Inferior parietal cortex (tissue), 1 donor: Measurements from ENCODE around the gene CITED1.

ENCODE experiments used
- DNase-seq: peaks from one replicate; pipeline ENCODE4 v3.0.0-alpha.2; 2016; ENCODE audit errors: extremely low spot score

The CITED1 gene

DNA sequence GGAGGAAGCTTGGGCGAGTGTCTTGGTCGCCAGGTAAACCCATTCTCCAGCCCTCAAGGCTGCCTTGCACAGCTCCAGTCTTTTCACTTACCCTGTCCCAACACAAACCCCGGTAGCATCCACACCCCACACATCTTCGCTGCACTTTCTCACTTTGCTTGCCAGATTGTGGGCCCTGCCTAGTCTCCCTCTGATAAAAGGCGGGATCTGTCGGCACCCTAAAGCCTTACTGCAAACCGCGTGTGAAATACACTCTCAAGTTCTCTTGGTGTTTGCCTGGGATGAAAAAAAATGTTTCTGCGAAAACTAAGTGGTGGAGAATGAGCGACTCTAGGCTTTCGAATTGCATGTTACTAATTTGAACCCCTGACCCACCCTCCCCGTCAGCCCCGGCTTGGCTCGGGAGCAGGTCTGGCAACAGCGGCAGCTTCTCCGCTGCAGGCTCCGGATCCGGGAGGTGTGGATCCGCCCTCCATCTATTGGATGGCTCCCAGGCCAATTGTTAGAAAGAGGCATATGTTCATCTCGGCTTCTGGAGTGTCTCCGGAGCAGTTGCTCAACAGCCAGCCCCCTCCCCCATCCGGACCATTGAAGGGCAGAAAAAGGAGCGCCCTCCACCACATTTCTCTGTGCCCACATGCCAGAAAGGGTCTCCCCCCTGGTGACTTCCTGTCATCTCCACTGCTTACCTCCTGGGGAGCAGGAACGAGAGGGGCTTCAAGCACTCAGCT, 3.0 kb upstream of the CITED1 start:
- peak; percentile 45 for DNase-seq

DNA sequence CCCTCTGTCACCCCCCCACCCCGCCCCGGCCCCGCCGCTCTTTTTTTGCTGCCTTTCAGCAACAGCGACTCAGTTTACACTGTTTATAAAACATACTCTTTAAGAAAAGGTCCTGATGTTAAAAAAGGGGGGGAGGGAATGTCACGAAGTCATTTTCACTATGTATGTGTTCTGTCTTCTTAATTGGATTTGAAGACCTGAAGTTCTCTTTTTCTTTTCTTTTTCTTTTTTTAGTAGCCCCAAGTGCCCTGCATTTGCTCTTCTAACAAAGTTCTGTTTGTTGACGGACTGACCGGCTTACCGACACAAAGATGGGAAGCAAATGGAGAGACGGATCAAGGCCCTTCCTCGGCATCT, 2.5 kb upstream of the CITED1 start:
- DNase-seq = no peak

DNA sequence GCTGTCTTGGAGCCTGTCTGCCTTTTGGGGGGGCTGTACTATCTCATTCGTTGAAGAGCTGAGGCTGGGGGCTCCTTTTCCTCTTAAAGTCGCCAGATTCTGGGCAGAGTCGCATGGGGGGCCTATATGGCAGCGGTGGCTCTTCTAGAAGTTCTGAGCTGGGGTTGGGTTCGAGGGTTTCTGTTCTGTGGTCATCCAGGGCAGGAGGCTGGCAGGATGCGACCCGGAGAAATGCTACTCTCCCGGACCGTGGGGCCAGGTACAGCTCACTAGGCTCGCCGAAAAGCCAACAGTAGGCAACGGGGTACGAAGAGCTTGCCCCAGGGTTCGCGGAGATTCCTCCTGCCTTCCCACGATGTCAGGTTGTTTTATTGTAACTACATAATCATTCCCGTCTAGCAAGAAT, 1.9 kb upstream of the CITED1 start:
- DNase-seq = no peak

DNA sequence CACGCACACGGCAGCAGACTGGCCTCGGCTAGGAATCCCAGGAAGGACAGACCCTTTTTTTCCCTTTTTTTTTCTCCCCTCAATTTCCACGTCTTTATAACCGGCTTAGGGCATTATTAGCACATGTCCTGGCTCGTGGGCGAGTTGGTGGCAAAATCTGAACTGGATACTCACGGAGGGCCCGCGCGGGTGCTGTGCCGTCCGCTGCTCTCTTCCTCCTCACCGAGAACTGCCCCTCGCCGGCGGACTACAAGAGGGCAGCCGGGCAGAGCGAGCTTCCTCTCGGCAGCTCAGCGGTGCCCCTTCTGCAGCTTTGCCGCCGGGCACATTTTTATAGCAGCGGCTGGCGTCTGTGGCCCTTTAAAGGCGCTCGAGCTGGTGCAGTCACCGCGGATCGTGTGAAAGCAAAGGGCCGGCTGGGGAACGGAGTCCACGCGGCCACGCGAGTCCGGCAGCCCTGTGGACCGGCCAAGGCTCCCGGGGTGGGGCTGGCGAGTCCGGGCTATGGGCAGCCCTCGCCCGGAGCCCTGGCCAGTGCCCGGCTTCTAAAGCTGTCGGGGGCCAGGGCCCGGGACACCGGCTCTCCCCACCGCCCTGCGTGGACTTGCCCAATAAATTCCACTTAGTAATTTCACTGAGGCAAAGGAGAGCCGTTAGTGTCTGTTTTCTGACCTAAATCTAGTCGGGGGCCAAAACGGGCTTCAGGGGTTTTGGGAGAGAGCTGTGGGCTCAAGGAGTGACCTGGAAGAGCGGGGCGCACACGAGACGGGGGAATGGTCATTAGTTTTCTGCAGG, 1.3 kb upstream of the CITED1 start:
- DNase-seq = peak; percentile 49

DNA sequence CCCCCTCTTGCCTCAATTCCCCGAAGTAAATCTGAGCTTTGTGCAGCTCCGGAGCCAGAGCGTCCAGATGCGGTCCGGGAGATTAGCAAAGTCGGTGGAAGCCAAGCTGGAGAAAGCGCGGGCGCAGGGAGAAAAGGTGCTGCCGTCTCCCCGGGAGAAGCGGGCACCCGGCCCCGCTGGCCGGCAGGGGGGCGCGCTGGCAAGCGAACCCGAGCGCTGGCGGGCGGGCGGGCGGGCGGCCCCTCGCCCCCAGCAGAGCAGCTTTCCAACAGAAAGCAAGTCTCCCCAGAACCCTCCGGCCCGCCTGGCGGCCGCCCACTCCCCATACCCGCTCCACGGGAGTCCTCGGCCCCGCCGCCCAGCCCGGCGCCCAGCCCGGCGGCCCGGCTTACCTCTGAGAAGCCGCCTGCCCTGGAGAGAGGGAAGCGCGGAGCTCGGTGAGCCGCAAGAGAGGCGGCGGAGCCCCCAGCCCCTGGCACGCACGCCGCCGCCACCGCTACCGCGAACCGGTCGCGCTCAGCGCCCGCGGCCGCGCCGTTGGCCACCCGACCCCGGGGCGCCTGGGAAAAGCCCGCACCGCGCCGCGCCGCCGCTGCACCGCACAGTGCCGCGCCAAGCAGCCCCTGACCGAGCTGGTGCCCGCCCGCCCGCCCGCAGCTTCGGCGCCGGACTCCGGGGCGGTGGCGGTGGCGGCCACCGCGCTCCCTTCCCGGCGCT, 529 bp upstream of the CITED1 start:
- DNase-seq = no peak

DNA sequence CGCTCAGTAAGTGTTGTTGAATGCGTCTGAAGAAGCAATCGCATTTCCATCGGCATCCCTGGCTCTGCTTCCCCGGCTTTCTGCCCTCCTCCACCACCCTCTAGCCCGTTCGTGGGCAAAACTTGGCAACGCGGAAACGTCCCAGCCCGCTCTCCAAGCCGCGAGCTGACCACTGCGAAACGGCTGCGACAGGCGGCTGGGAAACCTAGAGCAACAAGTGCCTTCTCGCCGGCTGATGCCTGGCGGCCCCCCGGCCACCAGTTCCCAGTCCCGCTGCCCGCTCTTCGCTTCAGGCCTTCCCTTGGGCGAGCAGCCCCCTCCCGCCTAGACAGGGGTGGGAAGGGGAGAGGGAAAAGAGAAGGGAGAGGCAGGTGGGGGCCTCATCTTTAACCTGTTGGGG, 837 bp downstream of the CITED1 start:
- DNase-seq = no peak

DNA sequence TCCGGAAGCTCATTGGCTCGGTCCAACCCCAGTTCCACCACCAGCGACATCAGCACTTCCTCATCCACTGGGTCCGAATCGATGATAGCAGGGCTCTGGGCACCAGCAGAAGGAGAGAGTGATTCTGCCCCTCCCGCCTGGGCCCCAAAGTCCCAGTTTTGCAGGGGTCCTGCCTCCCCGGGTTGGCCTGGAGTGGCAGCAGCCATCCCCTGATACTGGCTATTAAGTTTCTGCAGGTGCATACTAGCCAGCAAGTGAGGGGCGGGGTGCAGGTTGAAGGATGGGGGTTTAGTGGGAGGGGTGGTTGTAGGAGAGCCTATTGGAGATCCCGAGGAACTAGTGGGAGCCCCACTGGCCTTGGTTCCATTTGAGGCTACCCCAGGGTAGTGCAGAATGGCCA, 3.9 kb downstream of the CITED1 start:
- DNase-seq = no peak

DNA sequence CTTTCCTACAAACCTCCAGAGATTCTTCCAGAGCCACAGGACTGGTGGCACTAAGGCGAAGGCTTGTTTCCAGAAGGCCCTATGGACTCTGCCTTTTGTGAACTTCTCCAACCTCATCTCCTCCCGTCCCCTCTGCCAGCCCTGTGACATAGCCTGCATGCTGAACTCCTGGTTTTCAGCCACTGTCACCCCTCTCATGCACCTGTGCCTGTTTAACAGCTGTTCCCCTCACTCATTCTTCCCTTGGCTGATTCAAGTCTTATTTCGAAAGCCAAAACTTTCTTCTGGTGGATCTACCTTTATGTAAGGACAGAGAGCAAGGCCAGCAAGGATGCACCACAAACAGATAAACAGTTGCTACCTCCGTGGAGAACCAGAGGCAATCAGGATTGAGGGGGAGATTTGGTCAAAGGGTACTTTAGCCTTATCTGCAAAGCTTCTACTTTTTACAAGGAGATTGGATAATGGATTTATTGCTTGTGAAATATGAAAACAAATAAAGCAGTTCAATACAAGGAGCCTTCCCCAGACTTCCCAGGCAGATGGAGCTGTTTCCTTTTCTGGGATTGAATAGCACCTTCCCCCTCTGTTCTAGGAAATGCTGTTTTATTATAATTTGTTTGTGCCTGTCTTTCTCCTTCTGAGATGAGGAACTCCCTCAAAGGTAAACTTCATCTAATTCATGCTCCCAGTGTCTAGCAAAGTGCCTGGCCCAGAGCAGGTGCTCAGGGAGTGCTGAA, 5.7 kb downstream of the CITED1 start:
- no peak for DNase-seq

DNA sequence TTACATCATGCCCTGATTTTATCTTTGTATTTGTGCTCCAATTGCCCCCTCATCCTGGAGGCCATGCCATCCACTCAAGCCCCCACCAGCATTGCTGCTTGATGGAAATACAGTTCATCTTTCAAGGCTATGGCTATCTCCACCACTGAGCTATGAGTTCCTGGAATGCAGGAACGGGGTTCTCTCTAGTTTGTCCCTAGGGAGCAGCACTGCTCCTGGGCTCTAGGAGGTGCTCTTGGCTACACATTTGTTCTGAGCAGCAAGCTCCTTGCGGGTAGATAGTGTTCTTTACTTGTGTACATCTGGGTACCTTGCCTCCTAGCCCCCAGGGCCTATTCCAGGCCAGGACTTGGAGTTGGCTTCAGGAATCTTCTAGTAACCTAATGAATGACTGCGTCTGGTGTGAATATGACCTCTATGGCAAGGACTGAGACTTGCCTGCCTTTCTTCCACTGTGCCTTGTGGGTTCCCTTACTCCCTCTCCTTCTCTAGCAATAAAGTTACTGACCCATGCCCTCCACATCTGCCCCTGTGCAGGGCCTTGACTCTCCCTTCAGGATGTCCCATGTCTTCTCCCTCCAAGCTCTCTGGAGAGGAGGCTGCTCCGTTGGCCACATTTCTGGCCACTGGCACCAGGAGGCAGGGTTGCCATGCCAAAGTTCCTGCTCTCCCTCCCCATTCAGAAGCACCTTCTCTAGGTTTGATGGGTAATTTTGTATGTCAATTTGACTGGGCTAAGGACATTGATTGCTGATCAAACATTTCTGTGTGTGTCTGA, 7.6 kb downstream of the CITED1 start:
- no peak for DNase-seq

DNA sequence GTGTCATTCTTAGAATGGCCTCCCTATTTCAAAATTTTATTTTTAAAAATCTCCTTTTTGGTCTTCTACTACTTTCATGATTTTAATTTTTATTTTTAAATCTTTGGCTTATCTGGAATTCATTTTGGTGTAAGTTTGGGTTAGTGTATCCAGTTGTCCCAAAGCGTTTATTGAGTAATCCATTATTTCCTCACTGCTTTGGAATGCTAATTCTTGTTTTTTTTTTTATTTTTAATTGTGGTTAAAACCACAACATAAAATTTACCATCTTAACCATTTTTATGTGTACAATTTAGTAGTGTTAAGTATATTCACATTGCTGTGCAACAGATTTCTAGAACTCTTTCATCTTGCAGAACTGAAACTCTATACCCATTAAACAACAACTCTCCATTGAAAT, 8.7 kb downstream of the CITED1 start:
- DNase-seq = no peak

DNA sequence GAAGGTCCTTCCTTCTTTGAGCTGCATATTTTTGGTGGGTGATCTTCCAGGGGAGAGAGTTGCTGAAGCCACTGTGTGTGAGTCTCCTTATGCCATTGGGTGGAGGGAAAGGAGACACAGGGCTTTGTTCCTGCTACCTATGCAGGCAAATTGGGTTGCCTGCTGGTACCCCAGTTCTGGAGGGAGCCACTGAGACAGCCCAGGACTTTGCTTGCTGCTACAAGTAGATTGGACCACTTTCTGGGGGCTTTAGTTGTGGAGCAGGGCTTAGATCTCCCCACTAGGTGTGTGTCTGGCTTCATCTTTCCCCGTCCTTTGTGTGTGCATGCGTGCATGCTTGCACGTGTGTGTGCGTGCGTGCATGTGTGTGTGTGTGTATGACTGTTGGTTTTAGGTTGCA, 10.0 kb downstream of the CITED1 start:
- DNase-seq = no peak

DNA sequence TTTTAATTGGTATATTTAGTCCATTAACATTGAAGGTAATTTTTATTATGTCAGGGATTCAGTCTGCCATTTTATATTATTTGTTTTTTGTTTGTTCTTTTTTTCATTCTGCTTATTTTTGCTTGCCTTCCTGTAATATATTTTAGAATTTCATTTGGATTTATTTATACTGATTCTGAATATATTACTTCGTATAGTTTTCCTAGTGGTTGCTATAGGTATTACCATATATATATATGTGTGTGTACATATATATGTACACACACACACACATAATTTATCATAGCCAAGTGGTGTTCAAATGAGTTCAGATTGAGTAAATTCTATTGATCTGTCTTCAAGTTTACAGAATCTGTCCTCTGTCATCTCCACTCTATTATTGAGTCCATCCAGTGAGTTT, 11.2 kb downstream of the CITED1 start:
- DNase-seq = no peak

DNA sequence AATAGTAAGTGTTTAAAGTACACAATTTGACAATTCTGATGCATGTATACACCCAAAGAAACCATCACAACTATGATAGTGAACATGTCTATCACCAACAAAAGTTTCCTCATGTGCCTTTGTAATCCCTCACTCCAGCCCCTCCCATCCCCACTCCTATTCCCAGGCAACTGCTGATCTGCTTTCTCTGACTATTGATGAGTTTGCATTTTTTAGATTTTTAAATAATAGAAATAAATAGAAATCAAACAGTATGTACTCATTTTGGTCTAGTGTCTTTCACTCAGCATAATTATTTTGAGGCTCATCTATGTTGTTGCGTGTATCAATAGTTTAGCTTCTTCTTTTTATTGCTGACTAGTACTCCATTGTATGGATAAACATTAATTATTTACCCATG, 23.4 kb downstream of the CITED1 start:
- no peak for DNase-seq

DNA sequence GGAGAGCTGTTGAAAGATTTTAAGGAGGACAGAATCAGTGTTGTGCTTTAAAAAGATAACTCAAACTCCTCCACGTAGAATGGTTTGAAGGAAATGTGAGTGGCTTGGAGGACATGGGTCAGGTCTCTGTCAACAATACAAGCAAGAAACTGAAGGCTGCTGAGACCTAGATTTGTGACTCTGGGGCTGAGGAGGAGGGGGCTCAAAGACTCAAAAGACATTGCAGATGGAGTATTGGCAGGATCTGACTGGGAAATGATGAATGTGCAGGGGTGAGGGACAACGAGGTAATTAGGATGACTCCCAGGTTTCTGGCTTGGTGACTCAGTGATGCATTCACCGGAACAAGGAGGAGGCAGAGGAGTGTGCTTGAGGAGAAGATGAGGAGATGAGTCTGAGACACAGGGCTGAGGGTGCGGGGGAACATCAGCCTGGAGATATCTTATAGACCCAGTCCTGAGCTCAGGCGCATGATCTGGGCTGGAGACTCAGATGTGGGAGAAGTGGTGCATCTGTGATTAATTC, 25.3 kb downstream of the CITED1 start:
- DNase-seq = no peak

DNA sequence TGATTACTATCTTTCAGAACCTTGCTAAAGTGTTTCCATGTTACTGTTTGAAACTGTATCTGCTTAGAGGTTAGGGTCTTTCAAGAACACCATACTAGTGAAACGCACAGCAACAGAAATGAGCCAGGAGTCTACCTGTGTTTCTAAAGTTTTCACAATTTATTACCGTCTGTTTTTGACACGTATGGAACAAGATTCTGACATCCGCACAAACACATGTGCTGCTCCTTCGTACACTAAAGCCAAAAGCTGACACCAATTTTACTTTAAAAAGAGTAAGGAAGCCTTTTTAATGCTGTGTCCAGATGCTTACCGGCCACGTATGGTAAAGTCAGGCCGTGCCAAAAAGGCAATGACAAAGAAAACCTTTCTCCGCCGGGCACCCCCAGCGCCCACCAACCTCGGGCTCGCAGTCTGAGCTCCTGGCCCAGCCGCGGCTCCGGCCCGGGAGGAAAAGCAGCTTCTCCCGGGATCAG, 29.2 kb downstream of the CITED1 start:
- DNase-seq = no peak

DNA sequence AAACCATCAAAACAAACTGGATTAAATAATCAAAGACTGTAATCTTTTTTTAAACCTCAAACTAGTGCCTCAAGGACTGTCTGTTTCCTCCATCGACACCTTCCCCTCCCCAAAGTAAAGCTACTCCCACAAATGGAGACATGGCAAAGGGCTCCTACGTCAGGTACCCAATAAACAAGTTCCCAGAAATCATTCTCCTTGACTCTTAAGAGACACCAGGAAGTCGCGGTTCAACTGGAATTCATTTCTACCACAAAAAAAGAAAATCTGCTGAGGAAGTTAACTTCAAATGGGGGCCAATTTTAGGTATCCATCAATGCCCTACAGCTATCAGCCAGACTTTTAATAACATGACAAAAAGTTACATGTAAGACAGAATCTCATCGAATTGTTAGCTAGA, 31.2 kb downstream of the CITED1 start:
- no peak for DNase-seq

DNA sequence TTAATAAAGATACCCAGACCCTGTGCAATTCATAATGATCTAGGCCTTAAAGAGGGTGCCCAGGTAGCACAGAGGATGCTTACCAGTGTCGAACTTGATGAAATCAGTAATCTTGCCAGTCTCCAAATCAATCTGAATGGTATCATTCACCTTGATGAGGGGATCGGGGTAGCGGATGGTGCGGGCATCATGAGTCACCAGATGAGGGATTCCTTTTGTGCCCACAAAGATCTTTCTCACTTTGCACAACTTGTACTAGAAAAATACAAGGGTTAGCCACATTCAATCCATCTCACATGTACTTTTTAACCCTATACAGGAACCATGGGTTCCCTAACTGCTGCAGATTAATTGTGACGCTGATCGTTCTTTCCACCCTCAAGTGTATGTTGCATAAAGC, 32.0 kb downstream of the CITED1 start:
- no peak for DNase-seq

DNA sequence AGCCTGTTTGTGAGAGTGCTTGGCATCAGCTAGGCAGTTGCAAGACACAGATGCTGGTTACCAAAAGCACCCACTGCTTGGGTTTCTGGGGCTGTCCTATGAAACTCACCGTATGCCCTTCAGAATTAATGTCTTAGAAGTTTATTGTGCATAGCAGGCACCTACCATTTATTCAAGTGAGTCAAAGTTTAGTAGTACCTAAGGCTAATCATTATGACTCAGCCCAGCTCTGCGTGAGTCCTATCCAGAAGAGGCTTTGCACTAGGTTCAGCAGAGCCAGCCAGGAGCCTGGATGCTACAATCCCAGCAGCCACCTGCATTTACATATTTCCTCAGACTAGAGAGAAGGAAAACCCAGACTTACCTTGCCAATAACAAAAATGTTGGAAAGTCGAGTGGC, 32.8 kb downstream of the CITED1 start:
- DNase-seq = no peak

DNA sequence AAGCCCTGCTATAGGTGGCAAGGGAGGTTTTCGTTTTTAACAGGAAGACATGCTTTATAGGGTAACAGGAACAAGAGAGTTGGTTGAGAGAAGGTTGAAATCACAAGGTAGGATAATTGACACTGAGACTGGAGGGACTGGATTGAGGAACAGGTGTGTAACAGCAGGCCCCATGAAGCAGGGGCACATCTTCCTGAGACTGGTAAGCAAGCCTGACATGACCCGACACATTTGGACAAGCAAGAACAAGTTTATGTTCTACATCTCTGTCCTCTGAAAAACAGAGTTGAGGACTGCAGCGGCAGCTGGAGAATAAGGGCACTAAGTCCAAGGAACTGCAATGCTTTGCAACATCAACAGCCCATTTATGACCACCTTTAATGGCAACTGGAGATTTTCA, 33.9 kb downstream of the CITED1 start:
- no peak for DNase-seq

DNA sequence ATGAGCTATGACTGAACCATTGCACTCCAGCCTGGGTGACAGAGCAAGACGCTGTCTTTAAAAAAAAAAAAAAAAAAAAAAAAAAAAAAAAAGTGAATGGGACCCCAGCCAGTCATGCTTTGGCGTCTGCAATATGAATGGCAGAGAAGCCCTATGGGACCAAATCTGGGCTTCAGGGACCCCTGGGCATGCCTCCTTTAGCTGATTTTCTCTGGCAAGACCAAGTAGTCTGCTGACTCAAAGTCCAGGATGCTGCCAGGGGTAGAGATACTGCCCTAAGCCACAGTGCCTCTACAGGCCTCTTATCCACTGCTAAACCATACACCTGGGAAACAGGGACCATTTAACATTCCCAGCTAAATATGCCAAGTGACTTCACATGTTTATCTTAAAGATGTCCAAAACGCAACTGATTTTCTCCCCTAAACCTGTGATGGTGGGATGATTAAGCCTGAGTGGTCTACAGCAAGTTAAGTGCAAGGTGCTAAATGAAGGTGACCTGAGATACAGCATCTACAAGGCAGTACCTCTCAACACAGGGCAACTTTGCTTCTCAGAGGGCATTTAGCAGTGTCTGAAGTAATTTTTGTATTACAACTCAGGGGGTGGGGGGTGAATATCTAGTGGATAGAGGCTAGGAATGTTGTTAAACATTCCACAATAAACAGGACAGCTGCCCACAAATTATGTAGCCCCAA, 34.5 kb downstream of the CITED1 start:
- DNase-seq = no peak
